GM23248 (cell line): ENCODE data around the gene RAB39B. TPM values are rescaled to one million over a fixed set of nuclear protein-coding genes. Genes with fewer than 3 reads are reported as not detected.
A peak's percentile ranks its signal among the peaks of the same experiment; 100 is the strongest.
"Not testable (repeated sequence)": the region's sequence is repeated elsewhere in the genome, so short reads cannot be mapped to it uniquely, and the experiment has no call there.

Experiments
- DNase-seq: peaks from one replicate; pipeline ENCODE4 v3.0.0-alpha.2; 2015
- H2AFZ ChIP-seq: fragments of 200-600 bp; sonication (generic); 2 replicates; pipeline ENCODE4 v1.6.1; 2016; ENCODE audit warnings: antibody characterized with exemption
- H3F3A ChIP-seq: fragments of 200-600 bp; sonication (generic); 2 replicates; pipeline ENCODE4 v1.6.1; 2016; ENCODE audit warnings: mild to moderate bottlenecking, antibody characterized with exemption, mixed run types; ENCODE audit not compliant: insufficient read depth
- H3K27ac ChIP-seq: fragments of 200-600 bp; sonication (generic); 2 replicates; pipeline ENCODE4 v1.5.1; 2016; ENCODE audit warnings: mild to moderate bottlenecking
- H3K27me3 ChIP-seq: fragments of 200-600 bp; sonication (generic); replicated peaks from 2 replicates; pipeline ENCODE4 v1.6.1; 2016; ENCODE audit warnings: mild to moderate bottlenecking; ENCODE audit not compliant: insufficient read depth
- H3K36me3 ChIP-seq: fragments of 200-600 bp; sonication (generic); 2 replicates; pipeline ENCODE4 v1.6.1; 2016; ENCODE audit warnings: low read depth, mild to moderate bottlenecking
- H3K4me1 ChIP-seq: fragments of 200-600 bp; sonication (generic); 2 replicates; pipeline ENCODE4 v1.6.1; 2016; ENCODE audit warnings: mild to moderate bottlenecking; ENCODE audit not compliant: insufficient read depth
- H3K4me2 ChIP-seq: fragments of 200-600 bp; sonication (generic); one replicate; pipeline ENCODE4 v1.6.1; 2016; ENCODE audit warnings: mild to moderate bottlenecking; ENCODE audit not compliant: unreplicated experiment
- H3K4me3 ChIP-seq: fragments of 200-600 bp; sonication (generic); 2 replicates; pipeline ENCODE4 v1.5.1; 2016; ENCODE audit warnings: mild to moderate bottlenecking
- H3K79me2 ChIP-seq: fragments of 200-600 bp; sonication (generic); 2 replicates; pipeline ENCODE4 v1.6.1; 2016; ENCODE audit warnings: mild to moderate bottlenecking; ENCODE audit not compliant: insufficient read depth
- H3K9ac ChIP-seq: fragments of 200-600 bp; sonication (generic); 2 replicates; pipeline ENCODE4 v1.6.1; 2016; ENCODE audit warnings: mild to moderate bottlenecking
- H3K9me2 ChIP-seq: fragments of 200-600 bp; sonication (generic); 2 replicates; pipeline ENCODE4 v1.6.1; 2016; ENCODE audit warnings: mixed run types, mild to moderate bottlenecking, moderate library complexity; ENCODE audit not compliant: insufficient read depth
- H3K9me3 ChIP-seq: fragments of 200-600 bp; sonication (generic); one replicate; pipeline ENCODE4 v1.6.1; 2017; ENCODE audit warnings: low read depth
- H4K20me1 ChIP-seq: fragments of 200-600 bp; sonication (generic); 2 replicates; pipeline ENCODE4 v1.6.0; 2016; ENCODE audit not compliant: insufficient read depth
- EZH2 ChIP-seq: fragments of 200-600 bp; sonication (generic); IDR thresholded peaks from 2 replicates; pipeline ENCODE4 v1.6.1; 2018; ENCODE audit warnings: antibody characterized with exemption, mild to moderate bottlenecking; ENCODE audit not compliant: insufficient read depth, poor library complexity, severe bottlenecking
- EZH2phosphoT487 ChIP-seq: fragments of 200-600 bp; sonication (generic); IDR thresholded peaks from 2 replicates; pipeline ENCODE4 v1.6.1; 2018; ENCODE audit warnings: antibody characterized with exemption, moderate library complexity, mild to moderate bottlenecking, low read depth; ENCODE audit not compliant: insufficient read depth
- WGBS, 2 experiments: methylation state at CpG; one replicate each; pipeline ENCODE4 v1.1.6; 2015 to 2017; ENCODE audit warnings: low lambda C conversion rate in 2 of 2, low coverage in 1 of 2; ENCODE audit errors: missing lambda C conversion rate in 2 of 2; 5-methylcytosine and 5-hydroxymethylcytosine counted together
- in situ Hi-C: fragments of 300-500 bp; cut with MboI; formaldehyde crosslinking; loops from 2 replicates; pipeline ENCODE4 v1.15.0; 2020
- polyA plus RNA-seq: library from polyadenylated mRNA; unstranded; fragments of >200 nt; fragmentation: Nextera tagmentation; extraction: Ambion mirVana; gene quantifications from 2 replicates; pipeline ENCODE4 v1.2.1, GENCODE V29; 2016
- total RNA-seq: library from RNA; depleted of rRNA; stranded (reverse); fragments of >200 nt; shearing (Covaris generic); gene quantifications from 2 replicates; pipeline ENCODE4 v1.2.3, GENCODE V29; 2014

Gene RAB39B
- total and polyA plus RNA-seq, 2 experiments from 2014 or later: 1.1 to 3.1 TPM

GRCh38 chrX:155270969-155271368, 6.7 kb upstream of the RAB39B start:
- H3F3A ChIP-seq: no peaks in the 10 kb centered on the region
- H3K4me2 ChIP-seq: no peak overlapping the region
- no peaks in the 10 kb centered on the region for H3K36me3 ChIP-seq
- H3K9me3 ChIP-seq: no peaks in the 10 kb centered on the region
- H3K9me2 ChIP-seq: no peaks in the 10 kb centered on the region
- DNase-seq: no peak
- no peak overlapping the region for H2AFZ ChIP-seq
- H3K27me3 ChIP-seq: no peaks in the 10 kb centered on the region
- H3K9ac ChIP-seq: no peak overlapping the region
- in situ Hi-C loops: no loop called here
- WGBS, 2 experiments: 54 to 64% methylated on average over 1 of the region's 1 CpG
- no peaks in the 10 kb centered on the region for H3K79me2 ChIP-seq
- H3K4me3 ChIP-seq: no peak overlapping the region
- TF ChIP-seq EZH2phosphoT487: no peak
- TF ChIP-seq EZH2: no peak
- no peak overlapping the region for H3K27ac ChIP-seq
- no peaks in the 10 kb centered on the region for H3K4me1 ChIP-seq
- no peaks in the 10 kb centered on the region for H4K20me1 ChIP-seq

DNA sequence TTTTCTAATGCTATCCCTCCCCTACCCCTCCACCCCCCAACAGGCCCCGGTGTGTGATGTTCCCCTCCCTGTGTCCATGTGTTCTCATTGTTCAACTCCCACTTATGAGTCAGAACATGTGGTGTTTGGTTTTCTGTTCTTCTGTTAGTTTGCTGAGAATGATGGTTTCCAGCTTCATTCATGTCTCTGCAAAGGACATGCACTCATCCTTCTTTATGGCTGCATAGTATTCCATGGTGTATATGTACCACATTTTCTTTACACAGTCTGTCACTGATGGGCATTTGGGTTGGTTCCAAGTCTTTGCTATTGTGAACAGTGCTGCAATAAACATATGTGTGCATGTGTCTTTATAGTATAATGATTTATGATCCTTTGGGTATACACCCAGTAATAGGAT, 3.7 kb upstream of the RAB39B start:
- H4K20me1 ChIP-seq, in situ Hi-C loops, H3K9ac ChIP-seq, H3F3A ChIP-seq, H3K9me3 ChIP-seq, H3K79me2 ChIP-seq, H3K4me2 ChIP-seq, H3K27ac ChIP-seq, H3K4me1 ChIP-seq, H2AFZ ChIP-seq, H3K27me3 ChIP-seq, H3K9me2 ChIP-seq, H3K4me3 ChIP-seq, DNase-seq, H3K36me3 ChIP-seq: not testable (repeated sequence)
- WGBS, 2 experiments: 75% methylated on average over 1 of the region's 1 CpG; no CpG with 5 or more reads in 1 of the 2 experiments

GRCh38 chrX:155266439-155266838, 2.1 kb upstream of the RAB39B start:
- H3K27me3 ChIP-seq: no peaks in the 10 kb centered on the region
- in situ Hi-C loops: no loop called here

GRCh38 chrX:155262970-155263754, 1.1 kb downstream of the RAB39B start:
- no peaks in the 10 kb centered on the region for H3K36me3 ChIP-seq
- in situ Hi-C loops: no loop called here
- no peaks in the 10 kb centered on the region for H3K27me3 ChIP-seq
- TF ChIP-seq EZH2 (no peak), EZH2phosphoT487 (no peak)
- no peaks in the 10 kb centered on the region for H3K79me2 ChIP-seq
- peak overlapping the region; percentile 77; the same call in 1 of the 2 replicates for H2AFZ ChIP-seq
- H3K9me2 ChIP-seq: no peaks in the 10 kb centered on the region
- no peaks in the 10 kb centered on the region for H3K4me1 ChIP-seq
- H4K20me1 ChIP-seq: no peaks in the 10 kb centered on the region
- no peaks in the 10 kb centered on the region for H3K9me3 ChIP-seq
- H3K4me2 ChIP-seq: peak overlapping the region; percentile 28
- no peak overlapping the region for H3K27ac ChIP-seq
- WGBS, 2 experiments: 17 to 21% methylated on average over 5 of the region's 5 CpGs
- peak overlapping the region; percentile 71; the same call in 1 of the 2 replicates for H3K4me3 ChIP-seq
- H3K9ac ChIP-seq: no peak overlapping the region
- H3F3A ChIP-seq: no peaks in the 10 kb centered on the region
- peak; percentile 2 for DNase-seq

More at GRCh38 chrX:155266439-155266838, 2.1 kb upstream of the RAB39B start:
- no peak for DNase-seq
- Histone ChIP-seq H3K36me3 (no peaks in the 10 kb centered on the region), H3F3A (no peaks in the 10 kb centered on the region), H2AFZ (no peak overlapping the region), H3K79me2 (no peaks in the 10 kb centered on the region), H3K9me3 (no peaks in the 10 kb centered on the region), H3K4me3 (no peak overlapping the region), H3K9ac (no peak overlapping the region), H3K4me1 (no peaks in the 10 kb centered on the region), H4K20me1 (no peaks in the 10 kb centered on the region), H3K9me2 (no peaks in the 10 kb centered on the region), H3K4me2 (no peak overlapping the region), H3K27ac (no peak overlapping the region)
- TF ChIP-seq EZH2 (no peak), EZH2phosphoT487 (no peak)
- 19 to 46% methylated on average over 1 of the region's 1 CpG for WGBS, 2 experiments

DNA sequence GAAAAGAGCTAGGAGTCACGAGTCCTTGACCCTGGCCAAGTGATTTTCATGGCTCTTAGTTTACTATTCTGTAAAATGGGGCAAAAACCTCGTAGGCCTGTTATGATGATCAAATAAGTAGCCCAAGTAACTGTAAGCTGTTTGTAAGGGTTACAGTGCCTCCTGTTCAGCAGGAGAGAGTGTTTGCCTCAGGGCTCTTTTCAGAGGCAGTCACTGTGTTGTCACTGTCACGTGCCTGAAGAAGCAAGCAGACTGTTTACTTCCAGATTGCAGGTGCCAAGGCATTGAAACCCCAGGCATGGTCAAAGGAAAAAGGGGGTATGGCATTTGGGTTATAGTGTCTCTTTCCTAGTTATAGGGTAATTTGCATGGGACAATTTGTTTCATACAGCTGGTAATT, 4.5 kb downstream of the RAB39B start:
- TF ChIP-seq EZH2 (no peak), EZH2phosphoT487 (no peak)
- Histone ChIP-seq H3K27ac (no peak overlapping the region), H3F3A (no peaks in the 10 kb centered on the region), H3K27me3 (no peaks in the 10 kb centered on the region), H3K9me2 (no peaks in the 10 kb centered on the region), H3K36me3 (no peaks in the 10 kb centered on the region), H3K4me2 (no peak overlapping the region), H2AFZ (no peak overlapping the region), H3K9me3 (no peaks in the 10 kb centered on the region), H3K4me1 (no peaks in the 10 kb centered on the region), H3K9ac (no peak overlapping the region), H3K79me2 (no peaks in the 10 kb centered on the region), H4K20me1 (no peaks in the 10 kb centered on the region), H3K4me3 (no peak overlapping the region)
- in situ Hi-C loops: no loop called here
- DNase-seq: no peak
- 55 to 68% methylated on average over 3 of the region's 3 CpGs for WGBS, 2 experiments
